OCI-M2 (cell line): ENCODE results near the gene HACD2.

Experiments used
- DNase-seq: peaks from one replicate; lab custom pipeline; 2025; ENCODE audit not compliant: unreplicated experiment; lab: John Stamatoyannopoulos, UW

Gene HACD2

DNA sequence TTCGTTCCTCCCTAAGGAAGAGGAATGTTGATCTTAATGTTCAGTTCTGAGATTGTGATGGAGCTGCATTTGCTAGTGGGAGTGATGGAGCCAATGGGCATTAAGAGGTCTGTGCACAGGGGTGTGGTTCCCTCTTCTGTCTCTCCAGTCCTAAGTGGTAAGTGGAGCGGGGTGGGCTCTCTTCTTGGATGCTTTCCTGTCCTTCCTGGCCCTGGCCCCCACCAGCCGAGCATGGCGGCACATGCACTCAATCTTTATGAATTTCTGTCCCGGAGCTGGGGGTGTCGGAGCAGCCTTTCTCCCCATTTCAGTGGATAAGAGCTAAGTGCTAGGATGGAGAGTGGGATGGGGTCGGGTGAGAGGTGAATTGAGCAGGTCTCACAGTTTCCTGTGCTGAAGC lies 98.4 kb downstream of the HACD2 start:
- no peak for DNase-seq

- DNase-seq, result no peak
Observed at GRCh38 chr3:123485551-123485950, 99.3 kb downstream of the HACD2 start.

- no peak for DNase-seq
Observed at GRCh38 chr3:123483146-123483545, 101.7 kb downstream of the HACD2 start.

- DNase-seq, result no peak
Observed at GRCh38 chr3:123481722-123482457, 103.0 kb downstream of the HACD2 start.

- no peak for DNase-seq
Observed at GRCh38 chr3:123481071-123481470, 103.8 kb downstream of the HACD2 start.

DNA sequence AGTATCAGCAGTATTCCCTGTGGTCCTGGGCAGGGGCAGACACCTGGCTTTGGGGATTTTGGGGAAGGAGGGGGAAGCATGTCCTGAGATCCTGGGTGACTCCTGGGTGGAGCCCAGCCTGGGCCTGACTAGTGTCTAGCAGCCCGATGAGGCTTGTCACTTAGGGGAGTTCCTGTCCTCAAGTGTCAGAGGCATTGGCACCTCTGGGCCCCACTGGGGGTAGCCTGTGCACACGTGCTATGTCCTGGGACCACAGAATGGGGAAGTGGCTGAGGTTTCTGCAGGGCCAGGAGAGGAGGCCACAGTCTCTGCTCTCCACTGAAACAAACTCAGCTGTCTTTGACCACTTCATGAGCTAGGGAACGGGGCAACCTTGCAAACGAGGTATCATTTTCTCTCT lies 104.4 kb downstream of the HACD2 start:
- DNase-seq, result no peak

- no peak for DNase-seq
Observed at GRCh38 chr3:123479891-123480290, 105.0 kb downstream of the HACD2 start.

DNA sequence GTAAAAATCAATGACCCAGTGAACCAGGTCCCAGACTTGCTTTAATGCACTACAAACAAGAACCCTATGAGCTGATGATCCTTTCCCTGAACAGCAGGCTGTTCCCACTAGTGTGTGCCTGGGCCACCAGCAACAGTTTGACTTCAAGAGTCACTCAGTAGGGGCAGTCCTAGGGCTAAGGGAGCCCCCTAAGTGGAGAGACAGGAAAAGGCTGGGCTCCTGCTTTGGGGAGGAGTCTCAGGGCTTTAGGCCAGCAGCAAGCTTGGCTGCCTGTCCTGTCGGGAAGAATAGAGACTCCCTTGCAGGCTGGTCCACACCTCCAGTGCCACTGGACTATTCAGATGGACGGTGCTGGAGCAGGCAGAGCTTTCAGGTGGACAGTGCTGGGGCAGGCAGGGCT lies 106.5 kb downstream of the HACD2 start:
- no peak for DNase-seq

- no peak for DNase-seq
Observed at GRCh38 chr3:123476967-123477750, 107.7 kb downstream of the HACD2 start.

GRCh38 chr3:123475786-123476185 lies 109.1 kb downstream of the HACD2 start:
- DNase-seq, result no peak

- DNase-seq, result no peak
Observed at GRCh38 chr3:123471106-123471505, 113.7 kb downstream of the HACD2 start.

GRCh38 chr3:123469323-123469995 lies 115.4 kb downstream of the HACD2 start:
- DNase-seq, result no peak

DNA sequence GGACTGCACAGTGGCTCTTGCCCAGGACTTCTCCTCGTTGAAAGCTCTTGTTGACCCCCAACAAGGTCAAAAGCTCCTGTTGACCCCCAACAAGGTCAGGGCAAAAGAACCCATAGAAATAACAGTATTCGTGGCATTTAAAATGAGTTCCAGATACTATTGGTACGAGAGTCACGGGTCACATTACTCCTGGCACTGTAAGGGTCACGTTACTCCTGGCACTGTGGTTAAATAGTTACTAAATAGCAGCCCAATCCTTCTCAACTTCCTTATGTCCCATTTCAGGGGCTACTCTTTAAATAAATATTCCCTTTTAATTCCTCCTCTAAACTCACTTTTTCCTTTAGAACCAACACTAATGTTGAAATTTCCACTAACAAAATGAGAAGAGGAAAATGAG lies 117.8 kb downstream of the HACD2 start:
- no peak for DNase-seq

GRCh38 chr3:123464211-123464610 lies 120.6 kb downstream of the HACD2 start:
- DNase-seq, result no peak

DNA sequence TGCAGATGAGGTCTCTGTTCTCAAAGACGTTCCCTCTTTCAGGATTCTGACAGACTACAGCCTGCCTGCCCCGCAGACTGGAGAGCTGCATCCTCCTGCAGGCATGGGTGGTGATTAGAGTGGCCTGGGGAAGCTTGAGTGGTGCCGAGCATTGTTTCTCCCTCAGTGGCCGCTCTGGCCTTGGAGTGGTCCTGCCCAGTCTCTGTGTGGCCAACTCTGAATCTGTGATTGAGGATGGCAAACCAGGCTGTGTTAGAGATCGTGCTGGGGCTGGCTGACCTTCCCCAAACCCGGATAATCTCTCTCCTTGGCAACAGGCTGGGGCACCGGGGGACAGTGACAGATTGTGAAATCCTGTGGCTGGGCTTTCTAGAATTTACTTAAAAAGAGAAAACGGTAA lies 125.0 kb downstream of the HACD2 start:
- DNase-seq, result no peak

- DNase-seq, result no peak
Observed at GRCh38 chr3:123458255-123458654, 126.6 kb downstream of the HACD2 start.

GRCh38 chr3:123457841-123458240 lies 127.0 kb downstream of the HACD2 start:
- DNase-seq, result no peak

DNA sequence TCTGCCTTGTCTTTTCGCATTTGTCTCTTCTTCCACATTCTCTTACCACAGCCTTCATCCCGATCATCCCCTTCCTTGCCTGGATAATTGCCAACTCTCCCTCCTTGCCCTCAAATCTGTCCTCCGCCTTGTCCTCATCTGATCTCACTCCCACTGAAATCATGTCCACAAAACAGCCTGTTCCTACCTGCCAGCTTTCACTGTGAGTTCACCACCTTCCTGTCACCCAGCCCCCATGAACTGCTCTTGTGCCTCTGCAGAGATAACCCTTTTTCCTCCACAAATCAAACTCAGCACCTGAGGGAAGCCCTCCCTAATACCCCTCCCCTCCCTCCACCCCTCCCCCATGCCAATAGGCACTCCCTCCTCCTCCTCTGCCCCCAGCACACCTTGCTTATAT lies 131.2 kb downstream of the HACD2 start:
- no peak for DNase-seq

- DNase-seq, result no peak
Observed at GRCh38 chr3:123451186-123451585, 133.7 kb downstream of the HACD2 start.

DNA sequence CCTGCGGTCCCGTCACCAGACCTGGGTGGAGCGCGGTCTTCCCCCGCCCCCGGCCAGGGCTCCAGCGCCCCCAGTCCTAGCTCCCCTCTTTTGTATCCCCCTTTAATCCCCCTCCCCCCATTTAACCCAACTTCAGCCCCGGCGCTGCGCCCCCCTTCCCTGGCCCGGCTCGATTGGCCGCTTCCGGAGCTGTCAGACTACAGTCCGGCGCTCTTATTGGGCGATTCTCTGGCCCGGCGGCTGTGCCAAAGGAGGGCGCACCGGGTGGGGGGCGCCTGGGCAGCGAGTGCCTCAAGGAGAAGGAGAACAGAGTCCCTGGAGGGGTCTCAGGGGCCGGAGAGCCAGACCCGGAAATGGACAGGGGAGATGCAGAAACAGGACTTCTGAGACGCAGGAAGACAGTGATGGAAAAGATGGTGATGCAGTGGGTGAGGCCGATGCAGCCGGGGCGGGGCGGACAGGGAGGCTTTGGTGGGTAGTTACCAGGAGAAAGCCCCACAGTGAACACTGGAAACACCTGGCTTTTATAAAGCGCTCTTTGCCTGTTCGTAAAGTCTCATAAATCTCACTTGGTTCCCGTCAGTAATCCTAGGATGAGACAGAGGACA lies 134.8 kb downstream of the HACD2 start:
- no peak for DNase-seq
